Activated CD8-positive, alpha-beta T cell treated with anti-CD3 and anti-CD28 coated beads for 36 hours (primary cell): ENCODE data around the gene ENTPD7. TPM values are rescaled to one million over a fixed set of nuclear protein-coding genes. Genes with fewer than 3 reads are reported as not detected.

Experiments
- ATAC-seq: fragments of 200-7000 bp; cut with Tn5 transposase; one replicate; pipeline ENCODE4 v1.10.0; 2021; ENCODE audit warnings: mild to moderate bottlenecking, moderate library complexity
- CTCF ChIA-PET: fragments of 350-600 bp; sonication (Branson Sonifier 250); formaldehyde crosslinking; loops from one replicate; lab custom pipeline; 2021; ENCODE audit warnings: antibody characterized with exemption; lab: Charles Lee
- POLR2A ChIA-PET: fragments of 350-600 bp; sonication (Branson Sonifier 250); formaldehyde crosslinking; loops from one replicate; lab custom pipeline; 2021; ENCODE audit warnings: antibody characterized with exemption; lab: Charles Lee
- DNase-seq: peaks from one replicate; pipeline ENCODE4 v3.0.0-alpha.2; 2020
- H3K27ac Mint-ChIP-seq: one replicate; pipeline ENCODE4 v1.8.0; 2021; ENCODE audit warnings: mild to moderate bottlenecking, mixed read lengths
- H3K27me3 Mint-ChIP-seq: one replicate; pipeline ENCODE4 v1.8.0; 2021; ENCODE audit warnings: mixed read lengths
- H3K36me3 Mint-ChIP-seq: one replicate; pipeline ENCODE4 v1.8.0; 2021; ENCODE audit warnings: low read depth, mixed read lengths
- H3K4me1 Mint-ChIP-seq: one replicate; pipeline ENCODE4 v1.8.0; 2021; ENCODE audit warnings: low read depth, mixed read lengths
- H3K4me3 Mint-ChIP-seq: one replicate; pipeline ENCODE4 v1.8.0; 2021; ENCODE audit warnings: mild to moderate bottlenecking, moderate library complexity, mixed read lengths
- H3K9me3 Mint-ChIP-seq: one replicate; pipeline ENCODE4 v1.8.0; 2021; ENCODE audit warnings: mixed read lengths
- intact Hi-C: fragments of 100-400 bp; cut with micrococcal nuclease; formaldehyde crosslinking; loops from one replicate; pipeline ENCODE4 v1.10.0; 2022
- total RNA-seq, 2 experiments: library from RNA; stranded (reverse); gene quantifications; one replicate each; pipeline ENCODE4 v1.2.3, GENCODE V29; 2021
- TF ChIP-seq, protein P1 (sequence below): fragments of 200-600 bp; IDR thresholded peaks from one replicate; pipeline ENCODE4 v1.8.0; 2022; ENCODE audit warnings: antibody characterized with exemption, mild to moderate bottlenecking

ENTPD7 gene
- total RNA-seq, 2 experiments from 2014 or later = 1.9 to 2.2 TPM

DNA sequence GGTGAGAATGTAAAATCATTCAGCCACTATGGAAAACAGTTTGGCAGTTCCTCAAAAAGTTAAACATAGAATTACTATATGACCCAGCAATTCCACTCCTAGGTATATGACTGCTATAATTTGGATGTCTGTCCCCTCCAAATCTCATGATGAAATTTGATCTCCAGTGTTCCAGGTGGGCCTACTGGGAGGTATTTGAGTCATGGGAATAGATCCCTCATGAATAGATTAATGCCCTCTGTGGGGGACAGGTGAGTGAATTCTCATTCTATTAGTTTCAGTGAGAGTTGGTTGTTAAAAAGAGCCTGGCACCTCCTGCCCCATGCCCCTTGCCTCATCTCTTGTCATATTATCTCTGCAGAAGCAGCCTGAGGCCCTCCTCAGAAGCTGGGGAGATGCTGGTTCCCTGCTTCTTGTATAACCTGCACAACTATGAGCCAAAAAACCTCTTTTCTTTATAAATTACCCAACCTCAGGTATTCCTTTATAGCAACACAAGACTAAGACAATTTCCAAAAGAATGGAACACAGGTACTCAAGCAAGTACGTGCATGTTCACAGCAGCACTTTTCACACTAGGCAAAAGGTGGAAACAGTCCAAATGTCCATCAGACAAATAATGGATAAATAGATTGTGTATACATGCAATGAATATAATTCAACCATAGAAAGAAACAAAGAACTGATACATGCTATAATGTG lies 30.2 kb upstream of the ENTPD7 start:
- no peaks in the 10 kb centered on the region for H3K4me1 Mint-ChIP-seq
- H3K9me3 Mint-ChIP-seq = no peaks in the 10 kb centered on the region
- H3K4me3 Mint-ChIP-seq = no peak overlapping the region
- no peak overlapping the region for H3K27ac Mint-ChIP-seq
- ChIA-PET POLR2A (no interaction called here), CTCF (interaction anchor here (1.3 kb wide), 1 partner anchor 7 kb away, joined by 3 read pairs; no protein-coding TSS in a partner anchor)
- DNase-seq (no peak), ATAC-seq (no peak)
- no peaks in the 10 kb centered on the region for H3K36me3 Mint-ChIP-seq
- H3K27me3 Mint-ChIP-seq = peaks cover 10% of the 10 kb centered on the region
- TF ChIP-seq, protein P1, sequence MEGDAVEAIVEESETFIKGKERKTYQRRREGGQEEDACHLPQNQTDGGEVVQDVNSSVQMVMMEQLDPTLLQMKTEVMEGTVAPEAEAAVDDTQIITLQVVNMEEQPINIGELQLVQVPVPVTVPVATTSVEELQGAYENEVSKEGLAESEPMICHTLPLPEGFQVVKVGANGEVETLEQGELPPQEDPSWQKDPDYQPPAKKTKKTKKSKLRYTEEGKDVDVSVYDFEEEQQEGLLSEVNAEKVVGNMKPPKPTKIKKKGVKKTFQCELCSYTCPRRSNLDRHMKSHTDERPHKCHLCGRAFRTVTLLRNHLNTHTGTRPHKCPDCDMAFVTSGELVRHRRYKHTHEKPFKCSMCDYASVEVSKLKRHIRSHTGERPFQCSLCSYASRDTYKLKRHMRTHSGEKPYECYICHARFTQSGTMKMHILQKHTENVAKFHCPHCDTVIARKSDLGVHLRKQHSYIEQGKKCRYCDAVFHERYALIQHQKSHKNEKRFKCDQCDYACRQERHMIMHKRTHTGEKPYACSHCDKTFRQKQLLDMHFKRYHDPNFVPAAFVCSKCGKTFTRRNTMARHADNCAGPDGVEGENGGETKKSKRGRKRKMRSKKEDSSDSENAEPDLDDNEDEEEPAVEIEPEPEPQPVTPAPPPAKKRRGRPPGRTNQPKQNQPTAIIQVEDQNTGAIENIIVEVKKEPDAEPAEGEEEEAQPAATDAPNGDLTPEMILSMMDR = no peak
- intact Hi-C loops = no loop called here

DNA sequence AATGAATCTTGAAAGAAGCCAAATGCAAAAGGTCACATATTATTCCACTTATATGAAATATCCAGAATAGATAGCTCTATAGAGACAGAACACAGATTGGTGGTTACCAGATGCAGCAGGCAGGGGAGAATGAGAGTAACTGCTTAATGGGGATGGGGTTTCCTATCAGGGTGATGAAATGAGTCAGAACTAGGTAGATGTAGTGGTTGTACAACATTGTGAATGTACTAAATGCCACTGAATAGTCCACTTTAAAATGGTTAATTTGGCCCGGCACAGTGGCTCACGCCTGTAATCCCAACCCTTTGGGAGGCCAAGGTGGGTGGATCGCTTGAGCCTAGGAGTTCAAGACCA lies 29.7 kb upstream of the ENTPD7 start:
- ATAC-seq (no peak), DNase-seq (no peak)
- Mint-ChIP-seq H3K27ac (no peak overlapping the region), H3K9me3 (no peaks in the 10 kb centered on the region), H3K27me3 (peaks cover 13% of the 10 kb centered on the region), H3K4me3 (no peak overlapping the region), H3K4me1 (no peaks in the 10 kb centered on the region), H3K36me3 (no peaks in the 10 kb centered on the region)
- intact Hi-C loops = no loop called here
- ChIA-PET CTCF (interaction anchor here (1.0 to 3.7 kb wide), 3 partner anchors 8 to 81 kb away, joined by 3 to 15 read pairs (median 3); no protein-coding TSS in a partner anchor), POLR2A (no interaction called here)
- TF ChIP-seq, protein P1 = no peak

DNA sequence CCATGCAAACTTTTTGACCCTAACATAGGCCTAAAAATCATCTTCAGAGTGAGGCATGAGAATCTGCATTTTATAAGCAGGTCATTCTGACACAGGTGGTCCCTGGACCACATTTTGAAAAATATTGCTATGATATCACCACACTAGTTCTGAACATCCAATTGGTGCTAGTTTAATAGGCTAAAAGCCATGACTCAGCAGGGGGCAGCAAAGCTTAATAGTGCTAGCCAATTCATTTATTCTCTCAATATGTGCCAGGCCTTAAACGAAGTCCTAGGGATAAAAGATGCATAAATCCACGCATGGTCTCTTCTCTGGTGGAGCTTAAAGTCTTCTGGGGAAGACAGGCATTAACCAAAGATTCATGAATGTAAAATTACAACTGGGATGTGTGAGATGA lies 28.9 kb upstream of the ENTPD7 start:
- ATAC-seq (no peak), DNase-seq (peak; percentile 50)
- peaks cover 13% of the 10 kb centered on the region for H3K27me3 Mint-ChIP-seq
- H3K36me3 Mint-ChIP-seq = no peaks in the 10 kb centered on the region
- ChIA-PET CTCF (interaction anchor here (1.0 to 3.7 kb wide), 3 partner anchors 8 to 81 kb away, joined by 3 to 15 read pairs (median 3); no protein-coding TSS in a partner anchor), POLR2A (interaction anchor here (1.2 kb wide), 1 partner anchor 10 kb away, joined by 5 read pairs; the partner anchor contains the start of gene SLC25A28)
- TF ChIP-seq, protein P1 = peak; percentile 13
- H3K4me3 Mint-ChIP-seq = no peak overlapping the region
- H3K9me3 Mint-ChIP-seq = no peaks in the 10 kb centered on the region
- no peak overlapping the region for H3K27ac Mint-ChIP-seq
- H3K4me1 Mint-ChIP-seq = no peaks in the 10 kb centered on the region
- intact Hi-C loops = no loop called here

DNA sequence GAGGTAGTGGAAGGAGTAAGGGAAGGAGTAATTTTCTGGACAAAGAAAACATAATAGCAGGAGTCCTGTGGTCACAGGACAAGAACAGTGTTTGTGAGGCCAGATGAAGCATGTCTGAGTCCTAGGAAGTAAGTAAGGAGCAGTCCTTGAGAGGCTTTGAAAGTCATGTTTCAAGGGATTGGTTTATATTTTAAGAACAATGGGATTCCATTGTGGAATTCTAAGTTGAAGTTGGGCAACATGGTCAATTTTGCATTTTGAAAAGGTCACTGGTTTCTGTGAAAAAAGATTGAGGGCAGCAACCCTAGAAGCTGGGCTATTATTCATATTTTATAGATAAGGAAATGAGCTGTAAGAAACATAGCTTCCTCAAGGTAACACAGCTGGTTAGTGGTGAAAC lies 28.3 kb upstream of the ENTPD7 start:
- ChIA-PET CTCF (interaction anchor here (3.7 kb wide), 1 partner anchor 80 kb away, joined by 15 read pairs; no protein-coding TSS in a partner anchor), POLR2A (interaction anchor here (1.2 kb wide), 1 partner anchor 11 kb away, joined by 5 read pairs; the partner anchor contains the start of gene SLC25A28)
- ATAC-seq = no peak
- no peak overlapping the region for H3K4me3 Mint-ChIP-seq
- no peaks in the 10 kb centered on the region for H3K4me1 Mint-ChIP-seq
- intact Hi-C loops = no loop called here
- DNase-seq = no peak
- H3K36me3 Mint-ChIP-seq = no peaks in the 10 kb centered on the region
- H3K27ac Mint-ChIP-seq = no peak overlapping the region
- no peaks in the 10 kb centered on the region for H3K9me3 Mint-ChIP-seq
- TF ChIP-seq, protein P1 = peak; percentile 1
- H3K27me3 Mint-ChIP-seq = peaks cover 17% of the 10 kb centered on the region

DNA sequence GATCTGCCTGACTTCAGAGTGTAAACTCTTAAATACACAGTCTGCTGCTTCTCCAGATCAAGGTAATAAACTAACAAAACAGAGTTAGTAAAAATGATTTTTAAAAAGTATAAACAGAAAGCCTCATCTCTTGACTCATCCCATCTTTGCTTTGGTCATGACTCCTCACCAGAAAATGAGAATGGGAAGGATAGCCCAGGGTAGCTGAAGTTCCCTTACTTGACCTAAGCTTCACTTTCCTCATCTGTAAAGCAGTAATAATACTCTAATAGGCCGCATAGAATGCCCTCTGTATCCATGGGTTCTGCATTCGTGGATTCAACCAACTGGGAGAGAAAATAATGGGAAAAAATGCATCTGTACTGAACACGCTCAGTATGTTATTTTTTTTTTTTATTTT lies 27.8 kb upstream of the ENTPD7 start:
- intact Hi-C loops = no loop called here
- Mint-ChIP-seq H3K4me3 (no peak overlapping the region), H3K4me1 (no peaks in the 10 kb centered on the region), H3K27ac (no peak overlapping the region), H3K36me3 (no peaks in the 10 kb centered on the region), H3K9me3 (no peaks in the 10 kb centered on the region), H3K27me3 (peaks cover 17% of the 10 kb centered on the region)
- POLR2A ChIA-PET = no interaction called here
- TF ChIP-seq, protein P1 = no peak
- CTCF ChIA-PET = interaction anchor here (3.7 kb wide), 1 partner anchor 79 kb away, joined by 15 read pairs; no protein-coding TSS in a partner anchor
- no peak for DNase-seq
- no peak for ATAC-seq
